Measurements from ENCODE around the gene GSAP. TPM values are rescaled to one million over a fixed set of nuclear protein-coding genes. Genes with fewer than 3 reads are reported as not detected.

Gene GSAP
- total RNA-seq, 1 donor from 2014 or later = 1.9 TPM

DNA sequence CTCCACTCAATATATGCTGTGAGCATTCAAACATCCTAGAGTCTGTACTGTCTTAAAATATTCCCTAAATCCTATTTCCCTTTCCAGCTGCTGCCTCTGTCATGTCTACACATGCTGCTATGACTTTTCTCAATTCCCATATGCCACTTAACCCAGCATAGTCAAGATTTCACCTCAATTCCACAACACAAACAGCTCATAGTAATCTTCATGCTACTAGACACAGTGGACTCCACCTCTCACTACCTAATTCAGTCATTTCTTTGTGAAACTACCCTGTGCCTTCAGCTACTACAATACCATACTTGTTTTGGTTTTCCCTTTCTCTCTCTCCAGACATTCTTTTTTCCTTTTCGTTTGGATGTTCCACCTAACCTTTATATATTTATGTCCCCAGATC, 45.5 kb downstream of the GSAP start:
- H3K9me3 Mint-ChIP-seq (ENCODE audit: unreplicated experiment) = no peaks in the 10 kb centered on the region
- peaks cover 1% of the 10 kb centered on the region for H3K27me3 Mint-ChIP-seq (ENCODE audit: unreplicated experiment)
- peaks cover 12% of the 10 kb centered on the region for H3K4me1 Mint-ChIP-seq (ENCODE audit: unreplicated experiment)
- no peak for TF ChIP-seq CTCF (IDR thresholded peaks at IDR 0.05; ENCODE audit: unreplicated experiment)
- H3K4me3 Mint-ChIP-seq (ENCODE audit: unreplicated experiment) = no peak overlapping the region
- no peak for DNase-seq (ENCODE audit: low spot score)
- no peak overlapping the region for H3K27ac Mint-ChIP-seq (ENCODE audit: unreplicated experiment)
- no peaks in the 10 kb centered on the region for H3K36me3 Mint-ChIP-seq (ENCODE audit: low read depth, unreplicated experiment)

- no peak overlapping the region for H3K4me3 Mint-ChIP-seq (ENCODE audit: unreplicated experiment)
- H3K4me1 Mint-ChIP-seq (ENCODE audit: unreplicated experiment) = peaks cover 17% of the 10 kb centered on the region
- TF ChIP-seq CTCF (IDR thresholded peaks at IDR 0.05; ENCODE audit: unreplicated experiment) = no peak
- DNase-seq (ENCODE audit: low spot score) = no peak
- H3K36me3 Mint-ChIP-seq (ENCODE audit: low read depth, unreplicated experiment) = no peaks in the 10 kb centered on the region
- no peak overlapping the region for H3K27ac Mint-ChIP-seq (ENCODE audit: unreplicated experiment)
- H3K27me3 Mint-ChIP-seq (ENCODE audit: unreplicated experiment) = peaks cover 1% of the 10 kb centered on the region
- no peaks in the 10 kb centered on the region for H3K9me3 Mint-ChIP-seq (ENCODE audit: unreplicated experiment)
These were observed 47.2 kb downstream of the GSAP start for GRCh38 chr7:77368974-77369373.

GRCh38 chr7:77367976-77368375, 48.2 kb downstream of the GSAP start:
- Mint-ChIP-seq H3K9me3 (ENCODE audit: unreplicated experiment) (no peaks in the 10 kb centered on the region), H3K27me3 (ENCODE audit: unreplicated experiment) (peaks cover 1% of the 10 kb centered on the region), H3K4me3 (ENCODE audit: unreplicated experiment) (no peak overlapping the region), H3K36me3 (ENCODE audit: low read depth, unreplicated experiment) (no peaks in the 10 kb centered on the region), H3K27ac (ENCODE audit: unreplicated experiment) (no peak overlapping the region), H3K4me1 (ENCODE audit: unreplicated experiment) (peaks cover 17% of the 10 kb centered on the region)
- no peak for TF ChIP-seq CTCF (IDR thresholded peaks at IDR 0.05; ENCODE audit: unreplicated experiment)
- DNase-seq (ENCODE audit: low spot score) = no peak

DNA sequence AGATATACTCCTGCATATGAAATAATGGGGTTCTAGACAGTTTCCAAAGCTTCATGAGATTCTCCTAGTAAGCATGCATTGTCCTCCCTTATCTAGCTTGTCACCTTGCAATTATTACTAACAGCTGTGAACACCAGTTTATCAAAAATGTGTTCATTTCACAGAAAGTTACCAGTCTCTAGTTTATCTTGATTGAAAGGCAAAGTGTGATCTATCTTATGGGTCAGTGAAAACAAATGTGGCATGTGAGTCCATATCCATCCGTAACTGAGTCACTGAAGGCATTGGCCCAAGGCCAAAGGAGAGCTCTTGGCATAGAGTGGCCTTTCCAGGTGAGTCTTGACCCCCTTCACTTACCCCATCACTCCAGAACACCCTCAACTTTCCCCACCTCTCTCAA, 53.2 kb downstream of the GSAP start:
- Mint-ChIP-seq H3K4me3 (ENCODE audit: unreplicated experiment) (no peak overlapping the region), H3K36me3 (ENCODE audit: low read depth, unreplicated experiment) (no peaks in the 10 kb centered on the region), H3K9me3 (ENCODE audit: unreplicated experiment) (no peaks in the 10 kb centered on the region), H3K4me1 (ENCODE audit: unreplicated experiment) (peaks cover 20% of the 10 kb centered on the region), H3K27ac (ENCODE audit: unreplicated experiment) (no peak overlapping the region), H3K27me3 (ENCODE audit: unreplicated experiment) (no peaks in the 10 kb centered on the region)
- DNase-seq (ENCODE audit: low spot score) = no peak
- no peak for TF ChIP-seq CTCF (IDR thresholded peaks at IDR 0.05; ENCODE audit: unreplicated experiment)

DNA sequence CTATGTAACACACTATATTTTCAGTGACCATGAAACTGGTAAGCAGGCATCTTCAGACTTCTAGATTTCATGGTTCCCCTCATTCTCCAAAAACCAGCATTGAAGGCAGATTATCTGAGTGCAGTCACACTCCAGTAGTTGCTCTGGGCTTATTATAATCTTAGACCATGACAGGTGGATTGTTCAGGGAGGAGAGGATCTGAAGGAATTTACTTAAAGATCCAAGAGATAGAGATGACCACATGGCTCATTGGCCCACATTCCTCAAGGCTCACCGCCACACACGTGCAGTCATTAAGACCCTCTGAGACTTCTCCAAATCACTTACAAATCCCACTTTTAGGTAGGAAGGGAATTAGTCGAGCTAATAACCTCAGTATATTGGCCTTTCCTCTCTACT, 55.2 kb downstream of the GSAP start:
- H3K4me3 Mint-ChIP-seq (ENCODE audit: unreplicated experiment) = no peak overlapping the region
- H3K27ac Mint-ChIP-seq (ENCODE audit: unreplicated experiment) = no peak overlapping the region
- no peaks in the 10 kb centered on the region for H3K27me3 Mint-ChIP-seq (ENCODE audit: unreplicated experiment)
- no peaks in the 10 kb centered on the region for H3K36me3 Mint-ChIP-seq (ENCODE audit: low read depth, unreplicated experiment)
- no peaks in the 10 kb centered on the region for H3K9me3 Mint-ChIP-seq (ENCODE audit: unreplicated experiment)
- H3K4me1 Mint-ChIP-seq (ENCODE audit: unreplicated experiment) = peaks cover 19% of the 10 kb centered on the region
- DNase-seq (ENCODE audit: low spot score) = no peak
- TF ChIP-seq CTCF (IDR thresholded peaks at IDR 0.05; ENCODE audit: unreplicated experiment) = no peak

All from endothelial cell (in vitro differentiated cells).